Right cardiac atrium (tissue), 5 donors: ENCODE results near the gene MPDU1. TPM values are rescaled to one million over a fixed set of nuclear protein-coding genes. Genes with fewer than 3 reads are reported as not detected.
"Not testable (repeated sequence)": the region's sequence is repeated elsewhere in the genome, so short reads cannot be mapped to it uniquely, and the experiment has no call there.

Experiments
- ATAC-seq, 2 donors: fragments of 200-7000 bp; cut with Tn5 transposase; one replicate each; pipeline versions ENCODE4 v1.8.0 to v1.9.1; 2020; ENCODE audit warnings: moderate library complexity in 2 of 2, mild to moderate bottlenecking in 1 of 2
- DNase-seq, 3 donors: peaks; one replicate each; pipeline ENCODE4 v3.0.0-alpha.2; 2020
- H3K27ac ChIP-seq: one replicate; pipeline ENCODE4 v1.5.1; 2013; ENCODE audit warnings: mild to moderate bottlenecking, low read length, control low read depth, moderate library complexity
- H3K27me3 ChIP-seq: one replicate; pipeline ENCODE4 v1.6.1; 2013; ENCODE audit not compliant: control insufficient read depth, insufficient read depth
- H3K4me1 ChIP-seq: one replicate; pipeline ENCODE4 v1.6.1; 2013; ENCODE audit warnings: low read length; ENCODE audit not compliant: control insufficient read depth, insufficient read depth
- H3K4me3 ChIP-seq: one replicate; pipeline ENCODE4 v1.5.1; 2013; ENCODE audit warnings: low read length, control low read depth
- H3K9me3 ChIP-seq: one replicate; pipeline ENCODE4 v1.6.1; 2013; ENCODE audit warnings: low read length; ENCODE audit not compliant: control insufficient read depth
- WGBS: extraction: QIAGEN DNeasy Blood & Tissue Kit; methylation state at CpG from one replicate; pipeline ENCODE4 v1.1.7; 2013; 5-methylcytosine and 5-hydroxymethylcytosine counted together
- intact Hi-C, 4 donors: fragments of 100-400 bp; cut with DNase I; formaldehyde crosslinking; loops; one replicate each; pipeline versions ENCODE4 v1.11.0 to v1.14.0; 2022 to 2023
- polyA plus RNA-seq: library from polyadenylated mRNA; stranded (reverse); fragments of 200-250 nt; gene quantifications from one replicate; pipeline ENCODE4 v1.2.3, GENCODE V29; 2013
- total RNA-seq, 4 donors: library from RNA; stranded (reverse); fragmentation: NEBNext Ultra II Directional; extraction: Animal tissue kit (Norgen Biotek cat#: 25700); gene quantifications; one replicate each; pipeline ENCODE4 v1.2.1, GENCODE V29; 2021
- donor health status: healthy with polysubstance abuse.
- donor health status: DM: no; HTN: yes; CAD: no.
- donor health status: DM: no; HTN: no; CAD: no.
- donor health status: DM: no; HTN: yes; CAD: no; lungs with severe emphysema.
- donor health status: DM: yes; HTN: yes; CAD: no.

The MPDU1 gene
- total and polyA plus RNA-seq, 5 donors, result 19.3 to 43.7 (median 29.6) TPM

GRCh38 chr17:7615265-7615747, 31.7 kb downstream of the MPDU1 start:
- ATAC-seq (no peak), DNase-seq (no peak)
- intact Hi-C loops, result no loop called here
- no peaks in the 10 kb centered on the region for H3K27me3 ChIP-seq
- H3K4me1 ChIP-seq, result peaks cover 3% of the 10 kb centered on the region
- H3K9me3 ChIP-seq, result no peaks in the 10 kb centered on the region
- H3K4me3 ChIP-seq, result peak overlapping the region; percentile 29
- WGBS, result 8% methylated on average over 28 of the region's 28 CpGs
- peak overlapping the region; percentile 55 for H3K27ac ChIP-seq

GRCh38 chr17:7618608-7619007, 35.0 kb downstream of the MPDU1 start:
- Histone ChIP-seq H3K27ac (no peak overlapping the region), H3K4me3 (no peak overlapping the region), H3K27me3 (no peaks in the 10 kb centered on the region), H3K4me1 (no peaks in the 10 kb centered on the region), H3K9me3 (no peaks in the 10 kb centered on the region)
- DNase-seq (no peak), ATAC-seq (no peak)
- 75% methylated on average over 5 of the region's 5 CpGs for WGBS
- intact Hi-C loops, result no loop called here

- Histone ChIP-seq H3K27me3 (no peaks in the 10 kb centered on the region), H3K4me1 (no peaks in the 10 kb centered on the region), H3K27ac (no peak overlapping the region), H3K4me3 (no peak overlapping the region), H3K9me3 (no peaks in the 10 kb centered on the region)
- DNase-seq (no peak), ATAC-seq (no peak)
- intact Hi-C loops, result no loop called here
- 95% methylated on average over 8 of the region's 8 CpGs for WGBS
These were observed 37.2 kb downstream of the MPDU1 start for GRCh38 chr17:7620835-7621234.

GRCh38 chr17:7623661-7624060, 40.0 kb downstream of the MPDU1 start:
- no peak for DNase-seq
- ATAC-seq, result no peak
- intact Hi-C loops, result no loop called here
- no peak overlapping the region for H3K27ac ChIP-seq
- H3K9me3 ChIP-seq, result no peaks in the 10 kb centered on the region
- H3K4me3 ChIP-seq, result no peak overlapping the region
- no peaks in the 10 kb centered on the region for H3K27me3 ChIP-seq
- peaks cover 5% of the 10 kb centered on the region for H3K4me1 ChIP-seq
- 87% methylated on average over 5 of the region's 5 CpGs for WGBS

GRCh38 chr17:7625749-7626148, 42.1 kb downstream of the MPDU1 start:
- WGBS, result 98% methylated on average over 16 of the region's 16 CpGs
- intact Hi-C loops, ATAC-seq, H3K27me3 ChIP-seq, H3K27ac ChIP-seq, DNase-seq, H3K4me3 ChIP-seq, H3K4me1 ChIP-seq, H3K9me3 ChIP-seq: not testable (repeated sequence)

- no peak for ATAC-seq
- Histone ChIP-seq H3K27ac (peak overlapping the region; percentile 95), H3K9me3 (no peaks in the 10 kb centered on the region), H3K4me1 (peaks cover 6% of the 10 kb centered on the region), H3K27me3 (no peaks in the 10 kb centered on the region), H3K4me3 (no peak overlapping the region)
- intact Hi-C loops, result no loop called here
- no peak for DNase-seq
- 86% methylated on average over 7 of the region's 7 CpGs for WGBS
These were observed 42.7 kb downstream of the MPDU1 start for GRCh38 chr17:7626307-7626706.

- no peaks in the 10 kb centered on the region for H3K9me3 ChIP-seq
- 17% methylated on average over 6 of the region's 6 CpGs for WGBS
- peak overlapping the region; percentile 96 for H3K4me3 ChIP-seq
- DNase-seq (no peak), ATAC-seq (no peak)
- intact Hi-C loops, result no loop called here
- peak overlapping the region; percentile 95 for H3K27ac ChIP-seq
- H3K27me3 ChIP-seq, result no peaks in the 10 kb centered on the region
- peaks cover 7% of the 10 kb centered on the region for H3K4me1 ChIP-seq
These were observed 43.3 kb downstream of the MPDU1 start for GRCh38 chr17:7626956-7627249.

- H3K27me3 ChIP-seq, result no peaks in the 10 kb centered on the region
- intact Hi-C loops, result no loop called here
- WGBS, result under 1% methylated on average over 54 of the region's 54 CpGs
- DNase-seq, result peak; percentile 96 to 98 (median 97)
- H3K9me3 ChIP-seq, result no peaks in the 10 kb centered on the region
- ATAC-seq, result peak; percentile 98 to 99
- H3K27ac ChIP-seq, result peak within 1 kb of the TSS; percentile 95
- peak within 1 kb of the TSS; percentile 96 for H3K4me3 ChIP-seq
- H3K4me1 ChIP-seq, result peaks cover 7% of the 10 kb centered on the region
These were observed 43.8 kb downstream of the MPDU1 start, which contains the start of gene SAT2 for GRCh38 chr17:7627250-7628121. SAT2 (minus strand) TSS chr17:7627821; CDS start chr17:7627635, 186 bp downstream.

GRCh38 chr17:7629939-7630571, 46.4 kb downstream of the MPDU1 start, which contains the start of gene SHBG:
SHBG (plus strand) TSS chr17:7630135; CDS start chr17:7630173, 38 bp downstream.
- Histone ChIP-seq H3K27ac (no peak within 1 kb of the TSS), H3K9me3 (no peaks in the 10 kb centered on the region), H3K4me1 (peaks cover 7% of the 10 kb centered on the region), H3K27me3 (no peaks in the 10 kb centered on the region), H3K4me3 (no peak within 1 kb of the TSS)
- no peak for ATAC-seq
- intact Hi-C loops, result loop anchor here (5.0 to 10.0 kb wide), 2 partner anchors 55 to 57 kb away; partner anchors contain the start of genes TP53 (in 4 of the 4) and WRAP53 (in 4 of the 4)
- DNase-seq, result no peak
- WGBS, result 72% methylated on average over 13 of the region's 13 CpGs

- DNase-seq (peak in 2 of 3 donors; percentile 73 to 74), ATAC-seq (no peak)
- intact Hi-C loops, result loop anchor here (5.0 to 10.0 kb wide), 2 partner anchors 53 to 56 kb away; partner anchors contain the start of genes TP53 (in 4 of the 4) and WRAP53 (in 4 of the 4)
- no peaks in the 10 kb centered on the region for H3K27me3 ChIP-seq
- no peaks in the 10 kb centered on the region for H3K9me3 ChIP-seq
- no peak overlapping the region for H3K4me3 ChIP-seq
- H3K4me1 ChIP-seq, result peaks cover 5% of the 10 kb centered on the region
- 23% methylated on average over 11 of the region's 11 CpGs for WGBS
- H3K27ac ChIP-seq, result no peak overlapping the region
These were observed 48.0 kb downstream of the MPDU1 start for GRCh38 chr17:7631398-7632380.
